ENCODE results near the gene AHNAK. TPM values are rescaled to one million over a fixed set of nuclear protein-coding genes. Genes with fewer than 3 reads are reported as not detected.

AHNAK gene
- total and polyA plus RNA-seq, 2 donors (not counting 3 experiments of a cell fraction or from before 2014, with no cell fraction given): 35.2 to 436 TPM

DNA sequence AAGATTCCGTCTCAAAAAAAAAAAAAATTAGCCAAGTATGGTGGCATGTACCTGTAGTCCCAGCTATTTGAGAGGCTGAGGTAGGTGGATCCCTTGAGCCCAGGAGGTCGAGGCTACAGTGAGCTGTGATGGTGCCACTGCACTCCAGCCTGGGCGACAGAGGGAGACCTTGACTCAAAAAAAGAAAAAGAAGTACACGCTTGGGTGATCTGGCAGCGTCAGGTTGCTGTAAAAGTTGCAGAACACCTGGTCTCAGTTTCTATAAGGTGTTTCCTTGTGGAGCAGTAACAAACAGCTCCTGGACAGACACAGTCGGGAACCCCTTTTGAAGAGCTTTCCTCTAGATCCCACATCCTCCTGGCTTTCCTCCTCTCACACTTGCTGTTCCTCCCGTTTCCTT is 82.0 kb downstream of the AHNAK start:
- intact Hi-C loops (cut with micrococcal nuclease): no loop called here
- CTCF ChIA-PET: interaction anchor here (0.6 kb wide), 1 partner anchor 11 kb away, joined by 3 read pairs; no protein-coding TSS in a partner anchor
- Histone ChIP-seq H3K36me3 (ENCODE audit: control insufficient read depth in 2 of 2, extremely low read depth in 1 of 2, insufficient read depth in 2 of 2, low read length in 2 of 2) (no peaks in the 10 kb centered on the region), H4K20me1 (replicated peaks; ENCODE audit: control insufficient read depth, extremely low read depth, insufficient read depth, low read length) (no peaks in the 10 kb centered on the region), H3K27me3 (ENCODE audit: control insufficient read depth in 2 of 2, insufficient read depth in 2 of 2, low read length in 2 of 2) (no peaks in the 10 kb centered on the region), H3K79me2 (ENCODE audit: control insufficient read depth, insufficient read depth, low read length) (no peaks in the 10 kb centered on the region), H2AFZ (ENCODE audit: low read depth, low read length) (no peak overlapping the region), H3K9ac (replicated peaks; ENCODE audit: extremely low read depth, insufficient read depth, low read length) (no peak overlapping the region), H3K4me2 (ENCODE audit: insufficient read depth, low read length) (no peak overlapping the region), H3K27ac (ENCODE audit: insufficient read depth, low read depth, low read length) (no peak overlapping the region), H3K4me3 (replicated peaks in 1 of 3; ENCODE audit: insufficient read depth in 1 of 3, low read depth in 1 of 3, low read length in 3 of 3) (no peak overlapping the region), H3K9me1 (replicated peaks; ENCODE audit: control insufficient read depth, extremely low read depth, insufficient read depth, low read length) (no peaks in the 10 kb centered on the region), H3K9me3 (replicated peaks; ENCODE audit: control insufficient read depth, insufficient read depth, low read length) (no peaks in the 10 kb centered on the region), H3K4me1 (ENCODE audit: control insufficient read depth, extremely low read depth, insufficient read depth, low read length) (no peaks in the 10 kb centered on the region)
- FAIRE-seq: no peak
- POLR2A ChIA-PET: interaction anchor here (0.7 kb wide), 1 partner anchor 25 kb away, joined by 3 read pairs; no protein-coding TSS in a partner anchor
- BruUV-seq (replicated peaks): no TSS peak
- TF ChIP-seq MYC (IDR thresholded peaks at IDR 0.05; ENCODE audit: low read depth, low read length): no peak
- TF ChIP-seq POLR2A (IDR thresholded peaks at IDR 0.05; ENCODE audit: low read depth, low read length): no peak
- no peak for TF ChIP-seq POLR2AphosphoS5 (IDR thresholded peaks at IDR 0.05; ENCODE audit: insufficient read depth, low read depth, low read length)
- no peak for TF ChIP-seq CTCF (IDR thresholded peaks at IDR 0.05; ENCODE audit: extremely low read depth in 1 of 2, insufficient read depth in 1 of 2, low read depth in 1 of 2, low read length in 2 of 2)
- TF ChIP-seq FOS (IDR thresholded peaks at IDR 0.05; ENCODE audit: borderline replicate concordance, insufficient read depth, low read length): no peak
- TF ChIP-seq, protein P1, sequence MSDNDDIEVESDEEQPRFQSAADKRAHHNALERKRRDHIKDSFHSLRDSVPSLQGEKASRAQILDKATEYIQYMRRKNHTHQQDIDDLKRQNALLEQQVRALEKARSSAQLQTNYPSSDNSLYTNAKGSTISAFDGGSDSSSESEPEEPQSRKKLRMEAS (IDR thresholded peaks at IDR 0.05; ENCODE audit: insufficient read depth, insufficient read length): no peak
- TF ChIP-seq JUN (IDR thresholded peaks at IDR 0.05; ENCODE audit: borderline replicate concordance, insufficient read depth, insufficient read length, low read depth): no peak
- no peak for TF ChIP-seq GATA2 (IDR thresholded peaks at IDR 0.05; ENCODE audit: insufficient read depth, insufficient read length, low read depth, low read length)
- no peak for TF ChIP-seq EZH2 (IDR thresholded peaks at IDR 0.05; ENCODE audit: borderline replicate concordance, low read depth, low read length, severe bottlenecking)
- DNase-seq (ENCODE audit: low read depth, low spot score): no peak
- dilution Hi-C loops (cut with MboI; ENCODE audit: extremely low pct_ligation_motif_present, low sequenced_read_pairs): no loop called here
